IMR-90 (cell line): Measurements from ENCODE around the gene IRF4. TPM values are rescaled to one million over a fixed set of nuclear protein-coding genes. Genes with fewer than 3 reads are reported as not detected.

Source experiments
- ATAC-seq: fragments of 200-7000 bp; cut with Tn5 transposase; 2 replicates; pipeline ENCODE4 v1.9.1; 2020; ENCODE audit warnings: low read depth, mild to moderate bottlenecking, moderate library complexity
- BruUV-seq: library from RNA; stranded (reverse); fragments of 400-500 nt; replicated peaks from 2 replicates; lab custom pipeline; 2021; lab: Mats Ljungman, UMichigan
- CTCF ChIA-PET: fragments of 300-600 bp; formaldehyde crosslinking; extraction: SDS; loops from one replicate; lab custom pipeline; 2021; ENCODE audit warnings: antibody characterized with exemption; lab: Yijun Ruan, JAX
- POLR2A ChIA-PET: fragments of 300-600 bp; sonication (Branson Sonifier 250); formaldehyde crosslinking; loops from one replicate; lab custom pipeline; 2022; ENCODE audit warnings: antibody characterized with exemption; ENCODE audit not compliant: unreplicated experiment; lab: Charles Lee
- DNase-seq: peaks from one replicate; pipeline ENCODE4 v3.0.0; 2013
- H2AFZ ChIP-seq: replicated peaks from 2 replicates; pipeline ENCODE3; 2013; ENCODE audit warnings: low read length, mild to moderate bottlenecking; ENCODE audit not compliant: poor library complexity
- H2AK5ac ChIP-seq: 2 replicates; pipeline ENCODE4 v1.6.1; 2013; ENCODE audit warnings: low read depth, low read length, inconsistent platforms
- H2AK9ac ChIP-seq: replicated peaks from 2 replicates; pipeline ENCODE3; 2013; ENCODE audit warnings: mild to moderate bottlenecking, low read depth, low read length, moderate library complexity; ENCODE audit not compliant: poor library complexity
- H2BK120ac ChIP-seq: 2 replicates; pipeline ENCODE4 v1.6.1; 2013; ENCODE audit warnings: low read depth, low read length, inconsistent platforms
- H2BK15ac ChIP-seq: 3 replicates; pipeline ENCODE4 v1.6.1; 2013; ENCODE audit warnings: low read depth, low read length, inconsistent platforms
- H2BK20ac ChIP-seq: 2 replicates; pipeline ENCODE4 v1.6.1; 2013; ENCODE audit warnings: low read depth, mild to moderate bottlenecking, inconsistent platforms, low read length, moderate library complexity
- H2BK5ac ChIP-seq: 2 replicates; pipeline ENCODE4 v1.6.1; 2013; ENCODE audit warnings: mild to moderate bottlenecking, low read depth, low read length, inconsistent platforms; ENCODE audit not compliant: poor library complexity, severe bottlenecking
- H3K14ac ChIP-seq: replicated peaks from 2 replicates; pipeline ENCODE4 v1.6.1; 2013; ENCODE audit warnings: low read depth, low read length, inconsistent platforms
- H3K18ac ChIP-seq: 2 replicates; pipeline ENCODE4 v1.6.1; 2013; ENCODE audit warnings: low read depth, low read length, control low read depth
- H3K23ac ChIP-seq: 2 replicates; pipeline ENCODE4 v1.6.1; 2013; ENCODE audit warnings: low read depth, low read length, inconsistent platforms
- H3K27ac ChIP-seq: 2 replicates; pipeline ENCODE4 v1.5.1; 2013; ENCODE audit warnings: mild to moderate bottlenecking, control low read depth, low read length; ENCODE audit not compliant: insufficient read depth
- H3K27me3 ChIP-seq: 2 replicates; pipeline ENCODE4 v1.6.1; 2013; ENCODE audit warnings: low read length; ENCODE audit not compliant: control insufficient read depth, insufficient read depth
- H3K36me3 ChIP-seq: 2 replicates; pipeline ENCODE4 v1.6.1; 2013; ENCODE audit warnings: low read length, mixed read lengths; ENCODE audit not compliant: control insufficient read depth, insufficient read depth
- H3K4ac ChIP-seq: 2 replicates; pipeline ENCODE4 v1.6.1; 2013; ENCODE audit warnings: low read depth, low read length, inconsistent platforms
- H3K4me1 ChIP-seq: 2 replicates; pipeline ENCODE4 v1.6.1; 2013; ENCODE audit warnings: low read length, mixed read lengths; ENCODE audit not compliant: control insufficient read depth, insufficient read depth
- H3K4me2 ChIP-seq: 2 replicates; pipeline ENCODE4 v1.6.1; 2013; ENCODE audit warnings: low read depth, mild to moderate bottlenecking, control low read depth, low read length, moderate library complexity
- H3K4me3 ChIP-seq: 2 replicates; pipeline ENCODE4 v1.5.1; 2013; ENCODE audit warnings: low read depth, mild to moderate bottlenecking, control low read depth, low read length, moderate library complexity; ENCODE audit not compliant: insufficient read depth
- H3K56ac ChIP-seq: 2 replicates; pipeline ENCODE4 v1.6.1; 2013; ENCODE audit warnings: low read length, inconsistent platforms; ENCODE audit not compliant: insufficient read depth; ENCODE audit errors: extremely low read depth
- H3K79me1 ChIP-seq, 2 experiments: 2 replicates each; pipeline ENCODE4 v1.6.1; 2013; ENCODE audit warnings: low read length in 2 of 2, inconsistent platforms in 1 of 2, low read depth in 1 of 2
- H3K9ac ChIP-seq: 2 replicates; pipeline ENCODE4 v1.6.1; 2013; ENCODE audit warnings: low read depth, low read length, control low read depth
- H3K9me1 ChIP-seq: 2 replicates; pipeline ENCODE4 v1.6.1; 2013; ENCODE audit warnings: low read length, inconsistent platforms; ENCODE audit not compliant: insufficient read depth
- H3K9me3 ChIP-seq: 2 replicates; pipeline ENCODE4 v1.6.1; 2013; ENCODE audit warnings: low read length; ENCODE audit not compliant: control insufficient read depth, insufficient read depth
- H4K20me1 ChIP-seq: 2 replicates; pipeline ENCODE4 v1.6.1; 2013; ENCODE audit warnings: low read length, inconsistent platforms; ENCODE audit not compliant: insufficient read depth
- H4K5ac ChIP-seq: 2 replicates; pipeline ENCODE4 v1.6.1; 2013; ENCODE audit warnings: mild to moderate bottlenecking, low read depth, low read length, control low read depth
- H4K8ac ChIP-seq, 2 experiments: 2 replicates each; pipeline ENCODE4 v1.6.1; 2013; ENCODE audit warnings: low read depth in 2 of 2, low read length in 2 of 2, control low read depth in 1 of 2, inconsistent platforms in 1 of 2
- H4K91ac ChIP-seq: 2 replicates; pipeline ENCODE4 v1.6.1; 2013; ENCODE audit warnings: low read depth, low read length, inconsistent platforms; ENCODE audit not compliant: insufficient read depth
- BHLHE40 ChIP-seq: fragments of 150-350 bp; IDR thresholded peaks from 2 replicates; pipeline ENCODE4 v1.6.1; 2016; ENCODE audit warnings: mild to moderate bottlenecking, low read depth, low read length
- CEBPB ChIP-seq: IDR thresholded peaks from 2 replicates; pipeline ENCODE4 v1.6.1; 2012; ENCODE audit warnings: low read depth, low read length, improper control_type of control experiment
- CHD1 ChIP-seq: IDR thresholded peaks from 2 replicates; pipeline ENCODE4 v1.6.1; 2012; ENCODE audit warnings: low read depth, low read length, improper control_type of control experiment
- ELK1 ChIP-seq: fragments of 150-350 bp; IDR thresholded peaks from 2 replicates; pipeline ENCODE4 v1.6.1; 2016; ENCODE audit warnings: low read depth, mild to moderate bottlenecking, low read length, moderate library complexity, borderline replicate concordance
- FOS ChIP-seq: fragments of 150-350 bp; IDR thresholded peaks from 2 replicates; pipeline ENCODE4 v1.6.1; 2016; ENCODE audit warnings: low read depth, low read length
- MAFK ChIP-seq: IDR thresholded peaks from 2 replicates; pipeline ENCODE4 v1.6.1; 2012; ENCODE audit warnings: low read depth, low read length, improper control_type of control experiment
- MAZ ChIP-seq: IDR thresholded peaks from 2 replicates; pipeline ENCODE4 v1.6.1; 2012; ENCODE audit warnings: low read depth, mild to moderate bottlenecking, low read length, improper control_type of control experiment, moderate library complexity, borderline replicate concordance
- MXI1 ChIP-seq: IDR thresholded peaks from 2 replicates; pipeline ENCODE4 v1.6.1; 2012; ENCODE audit warnings: low read depth, mild to moderate bottlenecking, low read length, moderate library complexity, borderline replicate concordance
- NFE2L2 ChIP-seq: fragments of 150-350 bp; IDR thresholded peaks from 2 replicates; pipeline ENCODE4 v1.6.1; 2016; ENCODE audit warnings: low read depth, mild to moderate bottlenecking, low read length
- RAD21 ChIP-seq: IDR thresholded peaks from 2 replicates; pipeline ENCODE4 v1.6.1; 2012; ENCODE audit warnings: low read length, improper control_type of control experiment
- RFX5 ChIP-seq: IDR thresholded peaks from 2 replicates; pipeline ENCODE4 v1.8.0; 2012; ENCODE audit warnings: low read depth, mild to moderate bottlenecking, low read length, moderate library complexity
- SMC3 ChIP-seq: fragments of 150-350 bp; IDR thresholded peaks from 2 replicates; pipeline ENCODE4 v1.6.1; 2016; ENCODE audit warnings: low read depth, mild to moderate bottlenecking, antibody characterized with exemption, low read length, moderate library complexity
- USF2 ChIP-seq: fragments of 150-350 bp; IDR thresholded peaks from 2 replicates; pipeline ENCODE4 v1.6.1; 2017; ENCODE audit warnings: mild to moderate bottlenecking, antibody characterized with exemption, low read length, low read depth
- WGBS, 2 experiments: methylation state at CpG; one replicate each; pipeline versions ENCODE4 v1.1.5 to v1.1.7; 2013; ENCODE audit warnings: missing lambda C conversion rate in 2 of 2; ENCODE audit not compliant: insufficient read length in 1 of 2; ENCODE audit errors: extremely low coverage in 2 of 2; 5-methylcytosine and 5-hydroxymethylcytosine counted together
- dilution Hi-C: fragments of 300-500 bp; cut with HindIII; formaldehyde crosslinking; loops from one replicate; pipeline ENCODE4 v1.14.3; 2018; ENCODE audit warnings: low sequenced_read_pairs; ENCODE audit not compliant: unreplicated experiment
- in situ Hi-C: fragments of 300-500 bp; cut with MboI; formaldehyde crosslinking; loops from 3 replicates; pipeline ENCODE4 v1.14.3; 2019; ENCODE audit warnings: low sequenced_read_pairs, inconsistent platforms, mixed read lengths
- intact Hi-C: fragments of 100-400 bp; cut with micrococcal nuclease; formaldehyde crosslinking; loops from 2 replicates; pipeline ENCODE4 v1.10.0; 2022
- polyA plus RNA-seq, 3 experiments: library from polyadenylated mRNA; depleted of rRNA; stranded (reverse); fragments of >200 nt; gene quantifications; 2 replicates each; pipeline ENCODE4 v1.2.3, GENCODE V29; 2012; ENCODE audit warnings: low replicate concordance in 1 of 3
- total RNA-seq: library from RNA; depleted of rRNA; stranded (reverse); fragments of >200 nt; gene quantifications from 2 replicates; pipeline ENCODE4 v1.2.3, GENCODE V29; 2012
- TF ChIP-seq, protein P1 (sequence below): conservative IDR thresholded peaks from 2 replicates; pipeline ENCODE4 v1.5.1; 2012; ENCODE audit warnings: mild to moderate bottlenecking, low read depth, low read length, improper control_type of control experiment

The IRF4 gene
- total and polyA plus RNA-seq, 2 of the 4 experiments (the other 2 are of a cell fraction), result not detected

DNA sequence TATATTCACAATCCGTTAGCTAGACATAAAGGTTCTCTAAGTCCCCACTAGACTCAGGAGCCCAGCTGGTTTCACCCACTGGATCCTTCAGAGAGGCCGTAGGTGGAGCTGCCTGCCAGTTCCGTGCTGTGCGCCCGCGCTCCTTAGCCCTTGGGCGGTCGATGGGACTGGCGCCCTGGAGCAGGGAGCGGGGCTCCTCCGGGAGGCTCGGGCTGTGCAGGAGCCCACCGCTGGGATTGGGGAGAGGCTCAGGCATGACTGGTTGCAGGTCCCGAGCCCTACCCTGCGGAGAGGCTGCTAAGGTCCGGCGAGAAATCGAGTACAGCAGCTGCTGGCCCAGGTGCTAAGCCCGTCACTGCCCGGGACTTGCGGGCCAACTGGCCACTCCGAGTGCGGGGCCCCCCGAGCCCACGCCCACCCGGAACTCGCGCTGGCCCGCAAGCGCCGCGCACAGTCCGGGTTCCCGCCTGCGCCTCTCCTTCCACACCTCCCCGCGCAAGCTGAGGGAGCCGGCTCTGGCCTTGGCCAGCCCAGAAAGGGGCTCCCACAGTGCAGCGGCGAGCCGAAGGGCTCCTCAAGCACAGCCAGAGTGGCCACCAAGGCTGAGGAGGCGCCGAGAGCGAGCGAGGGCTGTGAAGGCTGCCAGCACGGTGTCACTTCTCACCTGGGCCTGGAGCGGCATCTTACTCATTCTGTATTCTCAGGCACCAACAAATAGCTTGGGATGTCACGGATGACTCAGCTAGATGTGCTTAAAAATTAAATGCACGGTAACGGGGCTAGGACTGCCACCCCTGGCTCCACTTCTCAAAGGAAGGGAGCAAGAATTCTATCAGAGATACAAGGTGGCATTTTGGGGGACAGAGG lies 44.1 kb downstream of the IRF4 start:
- Histone ChIP-seq H2BK20ac (no peak overlapping the region), H2AK5ac (no peak overlapping the region), H3K4me2 (no peak overlapping the region), H3K4ac (no peak overlapping the region), H4K91ac (no peak overlapping the region), H3K4me1 (peaks cover 3% of the 10 kb centered on the region; the same call in 1 of the 2 replicates), H3K18ac (no peak overlapping the region), H2AFZ (no peak overlapping the region), H3K4me3 (no peak overlapping the region), H3K9me1 (no peaks in the 10 kb centered on the region), H3K79me1 (no peaks in the 10 kb centered on the region), H3K9me3 (no peaks in the 10 kb centered on the region), H3K36me3 (no peaks in the 10 kb centered on the region), H2BK5ac (no peak overlapping the region), H2BK15ac (no peak overlapping the region), H4K5ac (no peak overlapping the region), H4K20me1 (no peaks in the 10 kb centered on the region), H3K9ac (no peak overlapping the region), H3K27ac (no peak overlapping the region), H3K23ac (no peak overlapping the region), H3K14ac (no peak overlapping the region), H4K8ac (no peak overlapping the region), H3K56ac (no peak overlapping the region), H2BK120ac (no peak overlapping the region), H3K27me3 (peaks cover 28% of the 10 kb centered on the region), H2AK9ac (no peak overlapping the region)
- POLR2A ChIA-PET, result no interaction called here
- ATAC-seq, result no peak
- in situ Hi-C loops, result no loop called here
- DNase-seq, result no peak
- CTCF ChIA-PET, result interaction anchor here (0.6 kb wide), 1 partner anchor 1000 kb away, joined by 3 read pairs; no protein-coding TSS in a partner anchor
- dilution Hi-C loops, result no loop called here
- intact Hi-C loops, result no loop called here
- BruUV-seq, result no TSS peak
- 93% methylated on average over 21 of the region's 50 CpGs; no CpG with 5 or more reads in 1 of the 2 experiments for WGBS, 2 experiments
- TF ChIP-seq MAFK, result no peak
- TF ChIP-seq FOS, result no peak
- no peak for TF ChIP-seq CHD1
- TF ChIP-seq MAZ, result no peak
- no peak for TF ChIP-seq MXI1
- TF ChIP-seq CEBPB, result no peak
- no peak for TF ChIP-seq RAD21
- no peak for TF ChIP-seq USF2
- TF ChIP-seq, protein P1, sequence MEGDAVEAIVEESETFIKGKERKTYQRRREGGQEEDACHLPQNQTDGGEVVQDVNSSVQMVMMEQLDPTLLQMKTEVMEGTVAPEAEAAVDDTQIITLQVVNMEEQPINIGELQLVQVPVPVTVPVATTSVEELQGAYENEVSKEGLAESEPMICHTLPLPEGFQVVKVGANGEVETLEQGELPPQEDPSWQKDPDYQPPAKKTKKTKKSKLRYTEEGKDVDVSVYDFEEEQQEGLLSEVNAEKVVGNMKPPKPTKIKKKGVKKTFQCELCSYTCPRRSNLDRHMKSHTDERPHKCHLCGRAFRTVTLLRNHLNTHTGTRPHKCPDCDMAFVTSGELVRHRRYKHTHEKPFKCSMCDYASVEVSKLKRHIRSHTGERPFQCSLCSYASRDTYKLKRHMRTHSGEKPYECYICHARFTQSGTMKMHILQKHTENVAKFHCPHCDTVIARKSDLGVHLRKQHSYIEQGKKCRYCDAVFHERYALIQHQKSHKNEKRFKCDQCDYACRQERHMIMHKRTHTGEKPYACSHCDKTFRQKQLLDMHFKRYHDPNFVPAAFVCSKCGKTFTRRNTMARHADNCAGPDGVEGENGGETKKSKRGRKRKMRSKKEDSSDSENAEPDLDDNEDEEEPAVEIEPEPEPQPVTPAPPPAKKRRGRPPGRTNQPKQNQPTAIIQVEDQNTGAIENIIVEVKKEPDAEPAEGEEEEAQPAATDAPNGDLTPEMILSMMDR, result no peak
- no peak for TF ChIP-seq ELK1
- no peak for TF ChIP-seq SMC3
- no peak for TF ChIP-seq BHLHE40
- no peak for TF ChIP-seq RFX5
- TF ChIP-seq NFE2L2, result no peak
